EL (cell line): ENCODE data around the gene JMY.

ENCODE experiments used
- DNase-seq: peaks from one replicate; pipeline ENCODE4 v3.0.0-alpha.2; 2016

JMY gene

GRCh38 chr5:79295029-79295428 lies 59.1 kb downstream of the JMY start:
- DNase-seq = no peak

- DNase-seq = no peak
These were observed 61.7 kb downstream of the JMY start for GRCh38 chr5:79297661-79298060.

GRCh38 chr5:79301046-79301712 lies 65.2 kb downstream of the JMY start:
- DNase-seq = peak; percentile 47

GRCh38 chr5:79302454-79302853 lies 66.5 kb downstream of the JMY start:
- DNase-seq = no peak

- no peak for DNase-seq
These were observed 69.8 kb downstream of the JMY start for GRCh38 chr5:79305706-79306105.

- peak; percentile 87 for DNase-seq
These were observed 83.1 kb downstream of the JMY start for GRCh38 chr5:79318935-79319614.

GRCh38 chr5:79329453-79329852 lies 93.5 kb downstream of the JMY start:
- DNase-seq = no peak

- DNase-seq = peak; percentile 28
These were observed 94.1 kb downstream of the JMY start for GRCh38 chr5:79330071-79330470.

GRCh38 chr5:79333852-79334557 lies 98.1 kb downstream of the JMY start:
- DNase-seq = no peak

- DNase-seq = peak; percentile 79
These were observed 110.5 kb downstream of the JMY start for GRCh38 chr5:79346420-79346824.

GRCh38 chr5:79349047-79349446 lies 113.1 kb downstream of the JMY start:
- no peak for DNase-seq

GRCh38 chr5:79349881-79350280 lies 114.0 kb downstream of the JMY start:
- DNase-seq = no peak

GRCh38 chr5:79357398-79357797 lies 121.5 kb downstream of the JMY start:
- peak; percentile 7 for DNase-seq
